ENCODE results near the gene CTBP2. TPM values are rescaled to one million over a fixed set of nuclear protein-coding genes. Genes with fewer than 3 reads are reported as not detected.
A peak's percentile ranks its signal among the peaks of the same experiment; 100 is the strongest.

The CTBP2 gene
- total RNA-seq, 2 donors from 2014 or later: 32.0 to 49.0 TPM

DNA sequence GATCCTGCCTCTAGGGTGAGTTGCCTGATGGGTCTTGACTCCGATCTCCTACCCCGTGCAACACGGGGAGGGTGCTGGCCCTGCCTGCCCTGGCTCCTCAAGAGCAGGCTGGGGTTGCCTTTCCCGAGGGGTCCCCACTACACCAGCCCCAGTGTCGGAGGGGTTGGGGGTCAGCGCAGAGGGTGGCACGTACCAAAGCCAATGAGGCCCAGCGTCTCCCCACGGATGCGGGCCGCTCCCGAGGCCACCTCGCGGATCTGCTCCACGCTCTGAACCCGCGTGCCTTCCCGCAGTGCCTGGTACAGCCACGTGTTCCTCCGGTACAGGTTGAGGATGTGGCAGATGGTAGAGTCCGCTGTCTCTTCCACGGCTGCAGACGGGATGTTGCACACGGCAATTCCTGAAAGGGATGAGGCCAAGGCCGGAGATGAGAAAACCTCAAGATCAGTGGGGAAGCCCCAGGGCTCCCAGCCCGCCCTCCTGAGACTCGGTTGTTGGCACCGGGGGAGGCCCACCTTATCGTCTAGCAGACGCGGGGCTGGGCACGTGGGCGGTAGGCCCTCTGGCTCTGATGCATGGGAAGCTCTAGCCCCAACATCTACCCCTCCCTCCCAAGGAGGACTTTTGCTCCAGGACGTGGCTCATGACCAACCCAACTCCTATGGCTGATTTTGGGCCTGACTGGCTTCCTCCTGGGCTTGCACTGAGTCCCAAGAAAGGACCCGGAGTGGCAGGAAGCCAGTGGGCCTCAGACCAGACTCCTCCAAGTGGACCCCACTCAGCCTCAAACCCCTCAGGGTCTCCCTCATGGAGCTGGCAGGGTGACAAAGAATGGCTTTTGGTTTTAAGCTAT, 162.4 kb downstream of the CTBP2 start:
- no peak for ATAC-seq
- DNase-seq: peak; percentile 2 to 13 (median 10)
- TF ChIP-seq POLR2A (IDR thresholded peaks at IDR 0.05): no peak
- no peak for TF ChIP-seq CTCF (IDR thresholded peaks at IDR 0.05)
- WGBS, 2 donors: 85 to 87% methylated on average over 17 to 34 of the region's 35 CpGs
- Histone ChIP-seq H3K36me3 (replicated peaks in 1 of 2; ENCODE audit: insufficient read depth in 1 of 2, low read depth in 2 of 2) (peaks cover 12 to 28% of the 10 kb centered on the region in 2 donors), H3K9me3 (no peaks in the 10 kb centered on the region), H3K4me3 (no peak overlapping the region), H3K4me1 (peaks cover 34% of the 10 kb centered on the region), H3K27ac (no peak overlapping the region), H3K27me3 (no peaks in the 10 kb centered on the region)
- intact Hi-C loops (cut with DNase I): no loop called here

DNA sequence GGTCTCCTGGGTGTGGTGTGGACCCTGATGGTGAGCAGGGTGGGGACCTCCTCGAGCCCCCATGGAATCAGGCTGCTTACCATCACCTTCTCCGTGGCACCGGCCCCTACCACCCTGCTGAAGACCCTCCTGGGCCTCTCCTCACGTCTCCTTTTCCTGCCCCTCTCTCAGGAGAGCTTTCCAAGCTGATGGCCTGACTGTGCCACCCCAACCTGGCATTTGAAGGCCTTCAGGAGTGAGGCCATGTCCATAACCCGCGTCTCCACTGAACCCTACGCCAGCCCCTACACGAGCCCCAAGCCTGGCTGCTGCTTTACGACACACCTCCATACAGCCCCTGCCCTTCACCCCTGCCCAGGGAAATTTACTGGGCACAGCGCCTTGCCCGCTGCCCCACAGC, 163.1 kb downstream of the CTBP2 start:
- H3K27ac ChIP-seq: no peak overlapping the region
- H3K4me3 ChIP-seq: no peak overlapping the region
- ATAC-seq: no peak
- H3K27me3 ChIP-seq: no peaks in the 10 kb centered on the region
- intact Hi-C loops (cut with DNase I): no loop called here
- peaks cover 12 to 31% of the 10 kb centered on the region in 2 donors for H3K36me3 ChIP-seq (replicated peaks in 1 of 2; ENCODE audit: insufficient read depth in 1 of 2, low read depth in 2 of 2)
- 91 to 95% methylated on average over 11 of the region's 11 CpGs for WGBS, 2 donors
- peak in 1 of 4 donors; percentile 10 for DNase-seq
- no peaks in the 10 kb centered on the region for H3K9me3 ChIP-seq
- TF ChIP-seq CTCF (IDR thresholded peaks at IDR 0.05): no peak
- TF ChIP-seq POLR2A (IDR thresholded peaks at IDR 0.05): no peak
- H3K4me1 ChIP-seq: peaks cover 34% of the 10 kb centered on the region

- intact Hi-C loops (cut with DNase I): no loop called here
- no peak overlapping the region for H3K4me3 ChIP-seq
- no peaks in the 10 kb centered on the region for H3K27me3 ChIP-seq
- WGBS, 2 donors: 85 to 90% methylated on average over 13 to 17 of the region's 17 CpGs
- peaks cover 31% of the 10 kb centered on the region for H3K4me1 ChIP-seq
- ATAC-seq (no peak), DNase-seq (peak in 1 of 4 donors; percentile 13)
- H3K9me3 ChIP-seq: no peaks in the 10 kb centered on the region
- H3K27ac ChIP-seq: no peak overlapping the region
- TF ChIP-seq POLR2A (IDR thresholded peaks at IDR 0.05) (no peak), CTCF (IDR thresholded peaks at IDR 0.05) (no peak)
- peaks cover 16 to 32% of the 10 kb centered on the region in 2 donors for H3K36me3 ChIP-seq (replicated peaks in 1 of 2; ENCODE audit: insufficient read depth in 1 of 2, low read depth in 2 of 2)
These were observed 163.5 kb downstream of the CTBP2 start for GRCh38 chr10:124996854-124997215.

- intact Hi-C loops (cut with DNase I): no loop called here
- peak in 2 of 4 donors; percentile 9 to 11 for DNase-seq
- TF ChIP-seq CTCF (IDR thresholded peaks at IDR 0.05): no peak
- TF ChIP-seq POLR2A (IDR thresholded peaks at IDR 0.05): no peak
These were observed 164.1 kb downstream of the CTBP2 start for GRCh38 chr10:124996127-124996853.

More at GRCh38 chr10:124996127-124996853, 164.1 kb downstream of the CTBP2 start:
- Histone ChIP-seq H3K27ac (no peak overlapping the region), H3K4me3 (no peak overlapping the region), H3K27me3 (no peaks in the 10 kb centered on the region), H3K4me1 (peaks cover 26% of the 10 kb centered on the region), H3K9me3 (no peaks in the 10 kb centered on the region), H3K36me3 (replicated peaks in 1 of 2; ENCODE audit: insufficient read depth in 1 of 2, low read depth in 2 of 2) (peaks cover 17 to 36% of the 10 kb centered on the region in 2 donors)
- ATAC-seq: no peak
- 90 to 94% methylated on average over 20 of the region's 24 CpGs for WGBS, 2 donors
